MM.1S (cell line): Measurements from ENCODE around the gene TRMT1.

ENCODE experiments used
- DNase-seq: peaks from one replicate; pipeline ENCODE4 v3.0.0-alpha.2; 2015
- H2AFZ ChIP-seq: fragments of 300-600 bp; sonication (generic); 2 replicates; pipeline ENCODE4 v1.6.0; 2016; ENCODE audit warnings: antibody characterized with exemption, low read length
- H3F3A ChIP-seq: fragments of 300-600 bp; sonication (generic); 2 replicates; pipeline ENCODE4 v1.6.1; 2016; ENCODE audit warnings: mild to moderate bottlenecking, antibody characterized with exemption, low read length, moderate library complexity, mixed read lengths; ENCODE audit not compliant: insufficient read depth
- H3K27ac ChIP-seq: fragments of 300-600 bp; sonication (generic); 2 replicates; pipeline ENCODE4 v1.5.1; 2016; ENCODE audit warnings: mild to moderate bottlenecking, low read length
- H3K27me3 ChIP-seq: fragments of 300-600 bp; sonication (generic); replicated peaks from 2 replicates; pipeline ENCODE4 v1.6.0; 2016; ENCODE audit warnings: low read length; ENCODE audit not compliant: insufficient read depth
- H3K36me3 ChIP-seq: fragments of 300-600 bp; sonication (generic); replicated peaks from 2 replicates; pipeline ENCODE4 v1.6.1; 2016; ENCODE audit warnings: mild to moderate bottlenecking, low read length, mixed read lengths; ENCODE audit not compliant: insufficient read depth
- H3K4me1 ChIP-seq: fragments of 300-600 bp; sonication (generic); 2 replicates; pipeline ENCODE4 v1.6.1; 2016; ENCODE audit warnings: low read length, mixed read lengths
- H3K4me2 ChIP-seq: fragments of 300-600 bp; sonication (generic); 2 replicates; pipeline ENCODE4 v1.6.0; 2016; ENCODE audit warnings: low read depth, low read length
- H3K4me3 ChIP-seq: fragments of 300-600 bp; sonication (generic); 2 replicates; pipeline ENCODE4 v1.5.1; 2016; ENCODE audit warnings: low read length, mixed read lengths
- H3K79me2 ChIP-seq: fragments of 300-600 bp; sonication (generic); 2 replicates; pipeline ENCODE4 v1.6.1; 2016; ENCODE audit warnings: mixed run types, low read length, mixed read lengths
- H3K9ac ChIP-seq: fragments of 300-600 bp; sonication (generic); 2 replicates; pipeline ENCODE4 v1.6.1; 2016; ENCODE audit warnings: low read length, mixed read lengths
- H3K9me2 ChIP-seq: fragments of 300-600 bp; sonication (generic); replicated peaks from 2 replicates; pipeline ENCODE4 v1.6.1; 2016; ENCODE audit warnings: mild to moderate bottlenecking, low read length, mixed read lengths; ENCODE audit not compliant: insufficient read depth
- H3K9me3 ChIP-seq: fragments of 300-600 bp; sonication (generic); replicated peaks from 2 replicates; pipeline ENCODE4 v1.6.1; 2016; ENCODE audit warnings: mild to moderate bottlenecking, low read length, mixed read lengths; ENCODE audit not compliant: insufficient read depth
- H4K20me1 ChIP-seq: fragments of 300-600 bp; sonication (generic); 2 replicates; pipeline ENCODE4 v1.6.1; 2016; ENCODE audit warnings: mild to moderate bottlenecking, low read length, moderate library complexity, mixed read lengths; ENCODE audit not compliant: insufficient read depth
- CTCF ChIP-seq: fragments of 300-600 bp; sonication (generic); IDR thresholded peaks from 2 replicates; pipeline ENCODE4 v1.5.1; 2016; ENCODE audit warnings: antibody characterized with exemption, low read length, mixed read lengths
- EZH2 ChIP-seq: fragments of 300-600 bp; sonication (generic); optimal IDR thresholded peaks from 2 replicates; pipeline ENCODE3; 2017; ENCODE audit warnings: low read depth, mild to moderate bottlenecking, antibody characterized with exemption, low read length, mixed read lengths
- EZH2phosphoT487 ChIP-seq: fragments of 300-600 bp; sonication (generic); IDR thresholded peaks from 2 replicates; pipeline ENCODE4 v1.6.1; 2018; ENCODE audit warnings: antibody characterized with exemption, low read length

TRMT1 gene

GRCh38 chr19:13104360-13104847, 12.1 kb downstream of the TRMT1 start:
- Histone ChIP-seq H3K36me3 (no peaks in the 10 kb centered on the region), H3F3A (peaks cover 20% of the 10 kb centered on the region), H3K4me2 (peak overlapping the region; percentile 74), H3K4me3 (peak overlapping the region; percentile 58), H3K27ac (peak overlapping the region; percentile 32; the same call in 1 of the 2 replicates), H3K79me2 (peaks cover 5% of the 10 kb centered on the region), H3K27me3 (no peaks in the 10 kb centered on the region), H3K4me1 (peaks cover 22% of the 10 kb centered on the region), H3K9me3 (no peaks in the 10 kb centered on the region), H2AFZ (peak overlapping the region; percentile 76), H4K20me1 (no peaks in the 10 kb centered on the region), H3K9ac (peak overlapping the region; percentile 50), H3K9me2 (no peaks in the 10 kb centered on the region)
- DNase-seq = peak; percentile 72
- TF ChIP-seq EZH2phosphoT487 (no peak), CTCF (peak; percentile 91)

GRCh38 chr19:13103581-13104359, 12.8 kb downstream of the TRMT1 start:
- Histone ChIP-seq H3K9me3 (no peaks in the 10 kb centered on the region), H3K4me2 (peak overlapping the region; percentile 95), H2AFZ (peak overlapping the region; percentile 87), H3K4me1 (peaks cover 26% of the 10 kb centered on the region), H3K36me3 (no peaks in the 10 kb centered on the region), H3F3A (peaks cover 20% of the 10 kb centered on the region), H3K9ac (peak overlapping the region; percentile 50; the same call in 1 of the 2 replicates), H4K20me1 (no peaks in the 10 kb centered on the region), H3K9me2 (no peaks in the 10 kb centered on the region), H3K4me3 (peak overlapping the region; percentile 67), H3K27ac (peak overlapping the region; percentile 54; the same call in 1 of the 2 replicates), H3K79me2 (peaks cover 5% of the 10 kb centered on the region), H3K27me3 (peaks cover 4% of the 10 kb centered on the region)
- no peak for DNase-seq
- TF ChIP-seq EZH2phosphoT487 = no peak
- no peak for TF ChIP-seq EZH2
- no peak for TF ChIP-seq CTCF

- Histone ChIP-seq H3K27ac (peak within 1 kb of the TSS; percentile 54; the same call in 1 of the 2 replicates), H3K27me3 (peaks cover 11% of the 10 kb centered on the region), H3K9me2 (no peaks in the 10 kb centered on the region), H3K4me3 (peak within 1 kb of the TSS; percentile 67), H2AFZ (peak within 1 kb of the TSS; percentile 87), H3K4me1 (peaks cover 28% of the 10 kb centered on the region), H3K4me2 (peak within 1 kb of the TSS; percentile 95), H3K79me2 (peaks cover 5% of the 10 kb centered on the region), H3F3A (peaks cover 20% of the 10 kb centered on the region), H3K36me3 (no peaks in the 10 kb centered on the region), H4K20me1 (no peaks in the 10 kb centered on the region), H3K9ac (peak within 1 kb of the TSS; percentile 56), H3K9me3 (no peaks in the 10 kb centered on the region)
- TF ChIP-seq EZH2 (no peak), EZH2phosphoT487 (no peak), CTCF (no peak)
- DNase-seq = peak; percentile 56
These were observed 13.6 kb downstream of the TRMT1 start, which contains the start of gene LYL1 for GRCh38 chr19:13102666-13103580. LYL1 (minus strand) TSS chr19:13102858; CDS start chr19:13101171, 1,687 bp downstream.
